BJ (cell line): ENCODE data around the gene NKX6-1. TPM values are rescaled to one million over a fixed set of nuclear protein-coding genes. Genes with fewer than 3 reads are reported as not detected.

Source experiments
- CTCF ChIA-PET: fragments of 350-600 bp; formaldehyde crosslinking; extraction: SDS; loops from one replicate; lab custom pipeline; 2021; ENCODE audit warnings: antibody characterized with exemption, inconsistent platforms; lab: Yijun Ruan, JAX
- POLR2A ChIA-PET: fragments of 300-600 bp; sonication (Branson Sonifier 250); formaldehyde crosslinking; extraction: SDS; loops from one replicate; lab custom pipeline; 2021; ENCODE audit warnings: antibody characterized with exemption; lab: Charles Lee
- DNase-seq: peaks from one replicate; pipeline ENCODE4 v3.0.0-alpha.2; 2011; ENCODE audit warnings: low read depth
- H3K27me3 ChIP-seq: 2 replicates; pipeline ENCODE4 v1.6.0; 2011; ENCODE audit warnings: low read length; ENCODE audit not compliant: control insufficient read depth, insufficient read depth
- H3K36me3 ChIP-seq: 2 replicates; pipeline ENCODE4 v1.5.1; 2011; ENCODE audit warnings: low read length; ENCODE audit not compliant: control insufficient read depth, insufficient read depth
- H3K4me3 ChIP-seq: 2 replicates; pipeline ENCODE4 v1.5.1; 2011; ENCODE audit warnings: low read depth, mild to moderate bottlenecking, control low read depth, low read length
- CTCF ChIP-seq: IDR thresholded peaks from 2 replicates; pipeline ENCODE4 v1.5.1; 2011; ENCODE audit warnings: low read depth, mild to moderate bottlenecking, control low read depth, inconsistent platforms, low read length, moderate library complexity; ENCODE audit not compliant: insufficient read depth
- polyA plus RNA-seq: library from polyadenylated mRNA; depleted of rRNA; stranded (reverse); fragments of >200 nt; gene quantifications from 2 replicates; pipeline ENCODE4 v1.2.3, GENCODE V29; 2011; rRNA removed
- small RNA-seq: library from RNA; depleted of rRNA; stranded (forward); fragments of <200 nt; gene quantifications from one replicate; pipeline ENCODE3, GENCODE V24; 2012; ENCODE audit warnings: low replicate concordance, low read depth; ENCODE audit not compliant: insufficient read length

Gene NKX6-1
- polyA plus RNA-seq, 1 experiment, result 0.02 TPM

GRCh38 chr4:84443523-84443922 lies 55.6 kb downstream of the NKX6-1 start:
- Histone ChIP-seq H3K36me3 (no peaks in the 10 kb centered on the region), H3K27me3 (no peaks in the 10 kb centered on the region), H3K4me3 (no peak overlapping the region)
- POLR2A ChIA-PET, result no interaction called here
- no peak for DNase-seq
- no peak for TF ChIP-seq CTCF
- CTCF ChIA-PET, result no interaction called here

DNA sequence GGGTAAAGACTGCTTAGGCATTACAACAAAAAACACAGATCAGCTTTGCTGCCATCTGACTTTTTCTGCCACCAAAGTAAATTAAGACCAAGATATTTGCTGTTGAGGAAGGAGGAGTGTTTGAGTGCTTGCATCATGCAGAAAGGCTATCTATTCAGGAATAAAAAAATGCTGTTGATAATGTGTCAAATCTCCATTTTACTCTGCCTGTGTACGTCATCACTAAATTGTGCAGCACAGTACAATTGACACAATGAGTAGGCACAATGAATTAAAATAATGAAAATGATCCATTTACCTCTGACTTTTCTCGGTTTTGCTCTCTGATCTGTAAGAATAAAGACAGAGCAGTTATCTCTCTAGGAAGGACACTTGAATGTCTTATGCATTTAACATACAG lies 56.3 kb downstream of the NKX6-1 start:
- no peak for TF ChIP-seq CTCF
- Histone ChIP-seq H3K27me3 (no peaks in the 10 kb centered on the region), H3K36me3 (no peaks in the 10 kb centered on the region), H3K4me3 (no peak overlapping the region)
- ChIA-PET CTCF (interaction anchor here (1.0 kb wide), 1 partner anchor 8 kb away, joined by 3 read pairs; no protein-coding TSS in a partner anchor), POLR2A (no interaction called here)
- DNase-seq, result no peak

Small RNA genes within 50 kb of the gene (small RNA-seq; reads per million reads assigned to genes)
- not detected for gene RPL3P13

Other genes starting within 250 kb of the NKX6-1 start
- gene CDS1, start 83.8 kb upstream of the NKX6-1 start, polyA plus RNA-seq, result 0.01 and 0.02 TPM in 2 replicates